ENCODE measurements around the gene GXYLT1. TPM values are rescaled to one million over a fixed set of nuclear protein-coding genes. Genes with fewer than 3 reads are reported as not detected.

GXYLT1 gene
- total RNA-seq, 4 donors from 2014 or later: 11.3 to 36.2 (median 15.5) TPM

DNA sequence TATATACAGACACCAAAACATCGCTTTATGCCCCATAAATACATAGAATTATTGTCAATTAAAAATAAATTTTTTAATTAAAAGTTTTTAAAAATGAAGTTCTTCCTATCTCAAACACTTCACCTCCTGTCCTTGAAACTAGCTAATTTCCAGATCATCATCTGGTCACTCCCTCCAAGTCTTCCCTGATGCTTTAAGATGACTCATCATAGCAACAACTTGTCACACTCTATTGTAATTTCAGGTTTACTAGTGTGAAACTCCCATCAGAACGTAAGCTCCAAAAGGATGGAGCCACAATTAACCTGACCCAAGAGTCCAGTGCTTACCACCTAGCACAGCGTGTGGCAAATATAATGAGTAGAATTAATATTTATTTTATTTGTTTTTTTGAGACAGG lies 16.3 kb downstream of the GXYLT1 start:
- Histone ChIP-seq H3K36me3 (no peaks in the 10 kb centered on the region), H3K27me3 (no peaks in the 10 kb centered on the region), H3K4me3 (no peak overlapping the region), H3K4me1 (no peaks in the 10 kb centered on the region), H3K27ac (no peak overlapping the region), H3K9me3 (no peaks in the 10 kb centered on the region)
- TF ChIP-seq, protein P1, sequence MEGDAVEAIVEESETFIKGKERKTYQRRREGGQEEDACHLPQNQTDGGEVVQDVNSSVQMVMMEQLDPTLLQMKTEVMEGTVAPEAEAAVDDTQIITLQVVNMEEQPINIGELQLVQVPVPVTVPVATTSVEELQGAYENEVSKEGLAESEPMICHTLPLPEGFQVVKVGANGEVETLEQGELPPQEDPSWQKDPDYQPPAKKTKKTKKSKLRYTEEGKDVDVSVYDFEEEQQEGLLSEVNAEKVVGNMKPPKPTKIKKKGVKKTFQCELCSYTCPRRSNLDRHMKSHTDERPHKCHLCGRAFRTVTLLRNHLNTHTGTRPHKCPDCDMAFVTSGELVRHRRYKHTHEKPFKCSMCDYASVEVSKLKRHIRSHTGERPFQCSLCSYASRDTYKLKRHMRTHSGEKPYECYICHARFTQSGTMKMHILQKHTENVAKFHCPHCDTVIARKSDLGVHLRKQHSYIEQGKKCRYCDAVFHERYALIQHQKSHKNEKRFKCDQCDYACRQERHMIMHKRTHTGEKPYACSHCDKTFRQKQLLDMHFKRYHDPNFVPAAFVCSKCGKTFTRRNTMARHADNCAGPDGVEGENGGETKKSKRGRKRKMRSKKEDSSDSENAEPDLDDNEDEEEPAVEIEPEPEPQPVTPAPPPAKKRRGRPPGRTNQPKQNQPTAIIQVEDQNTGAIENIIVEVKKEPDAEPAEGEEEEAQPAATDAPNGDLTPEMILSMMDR (IDR thresholded peaks at IDR 0.05): no peak
- no peak for TF ChIP-seq POLR2A (IDR thresholded peaks at IDR 0.05)
- intact Hi-C loops (cut with DNase I; ENCODE audit: low total_unique reads): loop anchor here (5.0 kb wide), 1 partner anchor 204 kb away; no protein-coding TSS in a partner anchor
- DNase-seq: no peak

DNA sequence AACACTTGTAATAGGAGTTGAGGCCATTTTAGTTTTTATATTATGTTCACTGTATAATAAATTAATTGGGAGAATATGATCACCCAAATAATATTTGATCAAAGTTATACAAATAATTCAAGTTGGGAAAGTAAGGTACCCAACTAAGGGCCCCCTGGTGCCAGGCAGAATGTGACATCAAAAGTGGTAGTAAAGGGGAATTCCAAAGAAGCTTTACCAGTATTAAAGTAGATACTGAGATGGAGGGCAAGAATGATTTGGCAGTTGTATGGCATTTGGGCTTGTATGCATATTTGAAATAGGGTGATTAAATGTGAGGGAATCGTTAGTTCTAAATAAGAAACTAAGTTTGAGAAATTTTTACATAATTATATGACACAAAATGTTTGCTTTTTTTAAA lies 17.7 kb downstream of the GXYLT1 start:
- TF ChIP-seq POLR2A (IDR thresholded peaks at IDR 0.05): no peak
- TF ChIP-seq, protein P1 (IDR thresholded peaks at IDR 0.05): no peak
- DNase-seq: no peak
- intact Hi-C loops (cut with DNase I; ENCODE audit: low total_unique reads): loop anchor here (5.0 kb wide), 1 partner anchor 205 kb away; no protein-coding TSS in a partner anchor
- no peaks in the 10 kb centered on the region for H3K27me3 ChIP-seq
- no peaks in the 10 kb centered on the region for H3K36me3 ChIP-seq
- no peaks in the 10 kb centered on the region for H3K9me3 ChIP-seq
- H3K4me3 ChIP-seq: no peak overlapping the region
- H3K4me1 ChIP-seq: no peaks in the 10 kb centered on the region
- H3K27ac ChIP-seq: no peak overlapping the region

DNA sequence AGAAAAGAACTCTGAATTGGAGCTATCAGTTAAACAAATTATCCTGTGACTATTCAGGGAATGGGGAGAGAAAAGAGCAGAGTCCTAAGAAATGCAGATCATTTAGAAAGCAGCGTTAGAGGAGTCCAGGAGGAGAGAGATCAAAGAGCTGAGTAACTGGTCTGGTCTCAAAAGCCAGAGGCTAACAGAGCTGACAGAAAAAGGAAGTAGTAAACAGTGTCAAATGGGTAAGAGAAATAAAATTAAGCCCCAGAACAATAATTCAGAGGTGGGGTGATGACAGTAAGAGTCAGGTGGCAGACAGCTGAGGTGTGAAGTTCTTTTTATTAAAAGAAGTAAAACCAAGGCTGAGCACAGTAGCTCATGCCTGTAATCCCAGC lies 19.3 kb downstream of the GXYLT1 start:
- Histone ChIP-seq H3K36me3 (no peaks in the 10 kb centered on the region), H3K27me3 (no peaks in the 10 kb centered on the region), H3K9me3 (no peaks in the 10 kb centered on the region), H3K4me3 (no peak overlapping the region), H3K27ac (no peak overlapping the region), H3K4me1 (no peaks in the 10 kb centered on the region)
- no peak for DNase-seq
- intact Hi-C loops (cut with DNase I; ENCODE audit: low total_unique reads): loop anchor here (5.0 kb wide), 1 partner anchor 207 kb away; no protein-coding TSS in a partner anchor
- no peak for TF ChIP-seq POLR2A (IDR thresholded peaks at IDR 0.05)
- TF ChIP-seq, protein P1 (IDR thresholded peaks at IDR 0.05): no peak

DNA sequence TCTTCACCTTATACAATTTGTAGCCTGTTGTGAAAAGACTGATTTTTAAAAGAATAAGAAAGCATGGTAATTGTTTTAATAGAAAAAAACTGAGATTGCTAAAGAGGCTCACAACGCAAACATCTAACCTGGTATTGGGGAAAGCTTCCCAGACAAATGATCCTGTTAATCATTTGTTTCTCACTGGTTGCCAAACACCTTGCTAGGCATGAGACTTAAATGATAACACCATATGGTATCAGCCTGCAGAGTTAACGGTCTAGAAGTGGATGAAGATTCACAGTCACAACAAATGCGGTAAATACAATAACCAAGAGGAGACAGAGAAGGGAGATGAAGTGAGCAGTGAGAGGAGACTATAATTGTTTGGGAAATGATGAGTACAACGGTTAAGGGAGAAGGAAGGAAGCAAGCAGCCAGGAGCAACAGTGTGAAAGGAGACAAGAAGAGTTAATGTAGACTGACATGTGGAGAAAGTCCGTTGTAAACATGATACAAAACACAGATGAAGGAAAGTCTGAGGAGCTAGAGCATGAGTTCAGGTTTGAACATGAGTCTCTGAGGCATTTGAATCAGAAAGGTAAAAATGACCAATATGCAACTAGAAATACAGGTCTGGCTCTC lies 19.8 kb downstream of the GXYLT1 start:
- no peak for DNase-seq
- intact Hi-C loops (cut with DNase I; ENCODE audit: low total_unique reads): loop anchor here (5.0 kb wide), 1 partner anchor 207 kb away; no protein-coding TSS in a partner anchor
- no peaks in the 10 kb centered on the region for H3K4me1 ChIP-seq
- H3K27ac ChIP-seq: no peak overlapping the region
- H3K36me3 ChIP-seq: no peaks in the 10 kb centered on the region
- H3K9me3 ChIP-seq: no peaks in the 10 kb centered on the region
- no peak overlapping the region for H3K4me3 ChIP-seq
- no peaks in the 10 kb centered on the region for H3K27me3 ChIP-seq
- TF ChIP-seq, protein P1 (IDR thresholded peaks at IDR 0.05): no peak
- TF ChIP-seq POLR2A (IDR thresholded peaks at IDR 0.05): no peak

DNA sequence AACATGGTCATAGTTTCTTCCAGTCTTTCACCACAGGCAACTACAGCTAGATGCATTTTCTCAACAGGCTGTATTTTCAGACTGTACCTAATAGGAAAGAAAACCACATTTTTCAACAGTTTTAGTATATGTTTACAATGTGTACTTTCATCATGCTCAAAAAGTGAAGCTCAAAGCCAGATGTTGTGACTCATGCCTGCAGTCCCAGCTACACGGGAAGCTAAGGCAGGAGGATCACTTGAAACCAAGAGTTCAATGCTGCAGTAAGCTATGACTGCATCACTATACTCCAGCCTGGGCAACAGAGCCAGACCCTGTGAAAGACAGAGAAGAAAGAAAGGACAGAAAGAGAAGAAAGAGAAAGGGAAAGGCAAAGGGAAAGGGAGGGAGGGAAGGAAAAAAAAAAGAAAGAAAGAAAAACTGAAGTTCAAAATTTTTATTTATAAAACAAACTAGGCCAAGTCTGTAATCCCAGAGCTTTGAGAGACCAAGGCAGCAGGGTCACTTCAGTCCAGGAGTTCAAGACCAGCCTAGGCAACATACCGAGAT lies 25.5 kb downstream of the GXYLT1 start:
- Histone ChIP-seq H3K9me3 (no peaks in the 10 kb centered on the region), H3K4me1 (no peaks in the 10 kb centered on the region), H3K27ac (no peak overlapping the region), H3K36me3 (no peaks in the 10 kb centered on the region), H3K4me3 (no peak overlapping the region), H3K27me3 (no peaks in the 10 kb centered on the region)
- intact Hi-C loops (cut with DNase I; ENCODE audit: low total_unique reads): no loop called here
- no peak for TF ChIP-seq POLR2A (IDR thresholded peaks at IDR 0.05)
- TF ChIP-seq, protein P1 (IDR thresholded peaks at IDR 0.05): no peak
- DNase-seq: no peak
